WERI-Rb-1 (cell line): ENCODE results near the gene RNU1-2.
"Not testable (repeated sequence)": the region's sequence is repeated elsewhere in the genome, so short reads cannot be mapped to it uniquely, and the experiment has no call there.

ENCODE experiments used
- DNase-seq: peaks from one replicate; pipeline ENCODE4 v3.0.0-alpha.2; 2020
- H3K27ac ChIP-seq: fragments of 250-450 bp; sonication (Bioruptor Pico); 2 replicates; pipeline ENCODE4 v1.5.1; 2020; ENCODE audit warnings: mild to moderate bottlenecking, moderate library complexity
- H3K27me3 ChIP-seq: fragments of 250-450 bp; sonication (Bioruptor Pico); 2 replicates; pipeline ENCODE4 v1.5.1; 2021; ENCODE audit warnings: mild to moderate bottlenecking, low read depth, moderate library complexity; ENCODE audit not compliant: insufficient read depth, severe bottlenecking
- H3K36me3 ChIP-seq: fragments of 250-450 bp; sonication (Bioruptor Pico); 2 replicates; pipeline ENCODE4 v1.5.1; 2020; ENCODE audit warnings: mild to moderate bottlenecking, moderate library complexity
- H3K4me3 ChIP-seq: 2 replicates; pipeline ENCODE4 v1.5.1; 2011; ENCODE audit warnings: low read depth, mild to moderate bottlenecking, control low read depth, low read length
- H3K9me3 ChIP-seq: fragments of 250-450 bp; sonication (Bioruptor Pico); 2 replicates; pipeline ENCODE4 v1.5.1; 2021; ENCODE audit warnings: mild to moderate bottlenecking, moderate library complexity; ENCODE audit not compliant: severe bottlenecking
- CTCF ChIP-seq: IDR thresholded peaks from 2 replicates; pipeline ENCODE4 v1.5.1; 2011; ENCODE audit warnings: low read depth, mild to moderate bottlenecking, control low read depth, inconsistent platforms, low read length

RNU1-2 gene

GRCh38 chr1:16894338-16894737 is 1.4 kb upstream of the RNU1-2 start:
- H3K27me3 ChIP-seq, H3K4me3 ChIP-seq, DNase-seq, H3K27ac ChIP-seq, H3K36me3 ChIP-seq, H3K9me3 ChIP-seq: not testable (repeated sequence)

- peak overlapping the region; percentile 99 for H3K27ac ChIP-seq
- H3K4me3 ChIP-seq = peak overlapping the region; percentile 48
- not testable (repeated sequence) for H3K36me3 ChIP-seq, DNase-seq, H3K27me3 ChIP-seq, H3K9me3 ChIP-seq
Measured at GRCh38 chr1:16895233-16895597, 565 bp upstream of the RNU1-2 start.

GRCh38 chr1:16896316-16897055 is 706 bp downstream of the RNU1-2 start:
- DNase-seq = peak; percentile 92
- H3K27ac ChIP-seq = peak overlapping the region; percentile 80
- H3K36me3 ChIP-seq, H3K9me3 ChIP-seq, H3K27me3 ChIP-seq: not testable (repeated sequence)
- peak overlapping the region; percentile 48 for H3K4me3 ChIP-seq

- not testable (repeated sequence) for DNase-seq, H3K4me3 ChIP-seq, H3K27me3 ChIP-seq, H3K9me3 ChIP-seq, H3K36me3 ChIP-seq
- peak overlapping the region; percentile 80 for H3K27ac ChIP-seq
Measured at GRCh38 chr1:16897653-16898052, 1.9 kb downstream of the RNU1-2 start.

GRCh38 chr1:16898298-16898697 is 2.5 kb downstream of the RNU1-2 start:
- not testable (repeated sequence) for H3K4me3 ChIP-seq, H3K27me3 ChIP-seq, H3K36me3 ChIP-seq, H3K9me3 ChIP-seq, DNase-seq
- H3K27ac ChIP-seq = peak overlapping the region; percentile 30

- H3K36me3 ChIP-seq, H3K27me3 ChIP-seq, DNase-seq, H3K4me3 ChIP-seq, H3K9me3 ChIP-seq: not testable (repeated sequence)
- H3K27ac ChIP-seq = peak overlapping the region; percentile 40
Measured at GRCh38 chr1:16899020-16899419, 3.2 kb downstream of the RNU1-2 start.

- Histone ChIP-seq H3K27ac (peak overlapping the region; percentile 100), H3K9me3 (peaks cover 3% of the 10 kb centered on the region), H3K4me3 (peak overlapping the region; percentile 13), H3K27me3 (peaks cover 4% of the 10 kb centered on the region), H3K36me3 (no peaks in the 10 kb centered on the region; the same call in 1 of the 2 replicates)
- DNase-seq = peak; percentile 87
- no peak for TF ChIP-seq CTCF
Measured at GRCh38 chr1:16900751-16901150, 5.0 kb downstream of the RNU1-2 start.

GRCh38 chr1:16901371-16901770 is 5.6 kb downstream of the RNU1-2 start:
- peak overlapping the region; percentile 13 for H3K4me3 ChIP-seq
- peak overlapping the region; percentile 100 for H3K27ac ChIP-seq
- H3K9me3 ChIP-seq, DNase-seq, H3K36me3 ChIP-seq, H3K27me3 ChIP-seq: not testable (repeated sequence)

- peak overlapping the region; percentile 100 for H3K27ac ChIP-seq
- TF ChIP-seq CTCF = no peak
- DNase-seq = peak; percentile 82
Measured at GRCh38 chr1:16903054-16903453, 7.3 kb downstream of the RNU1-2 start.

More at GRCh38 chr1:16903054-16903453, 7.3 kb downstream of the RNU1-2 start:
- Histone ChIP-seq H3K4me3 (peak overlapping the region; percentile 53; the same call in 1 of the 2 replicates), H3K36me3 (no peaks in the 10 kb centered on the region; the same call in 1 of the 2 replicates), H3K27me3 (peaks cover 4% of the 10 kb centered on the region), H3K9me3 (peaks cover 3% of the 10 kb centered on the region)
